ENCODE results near the gene ADAD2.

The ADAD2 gene

DNA sequence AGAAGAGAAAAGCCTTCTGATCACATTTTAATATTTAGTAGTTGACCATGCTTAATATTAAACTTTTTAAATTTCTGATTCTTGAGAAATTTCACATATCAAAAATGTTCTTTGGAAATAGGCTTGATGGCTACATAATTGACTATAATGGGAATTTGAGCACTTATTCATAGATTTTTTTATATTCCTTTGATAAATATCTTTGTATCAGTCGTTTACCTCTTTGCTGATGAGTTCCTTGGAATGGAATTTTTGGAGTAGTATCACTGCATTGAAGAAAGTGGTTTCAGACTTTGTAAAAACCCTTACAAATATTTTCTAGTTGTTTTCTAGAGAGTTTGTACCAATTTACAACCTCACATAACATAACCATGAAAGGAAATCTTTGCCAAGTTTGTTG, 31.2 kb upstream of the ADAD2 start:
- no peak overlapping the region for H2BK120ac ChIP-seq (ENCODE audit: low read depth, low read length)

DNA sequence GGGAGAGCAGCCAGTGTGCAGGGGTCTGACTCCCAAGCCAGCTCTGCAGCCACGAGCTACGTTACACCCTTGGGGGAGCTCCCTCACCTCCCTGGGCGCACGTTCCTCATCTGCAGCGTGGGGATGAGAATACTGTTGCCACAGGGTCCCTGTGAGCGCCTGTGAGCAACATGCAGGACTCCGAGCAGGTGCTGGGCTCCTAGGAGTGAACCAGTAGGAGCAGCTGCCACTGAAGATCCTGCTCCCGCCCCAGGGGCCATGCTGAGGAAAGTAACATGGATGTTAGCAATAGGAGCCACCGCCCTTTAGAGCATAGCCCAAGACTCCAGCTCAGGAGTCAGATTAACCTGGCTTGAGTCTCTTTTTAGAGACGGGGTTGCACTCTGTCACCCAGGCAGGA, 29.9 kb upstream of the ADAD2 start:
- Histone ChIP-seq H3K18ac (ENCODE audit: low read length) (no peak overlapping the region), H3K79me2 (ENCODE audit: control insufficient read depth, insufficient read depth, low read length) (no peaks in the 10 kb centered on the region), H2BK15ac (replicated peaks; ENCODE audit: low read depth) (no peak overlapping the region), H3K4me1 (ENCODE audit: control insufficient read depth, low read depth, low read length) (no peaks in the 10 kb centered on the region), H3K79me1 (ENCODE audit: low read length) (no peaks in the 10 kb centered on the region), H4K5ac (ENCODE audit: low read length) (no peak overlapping the region), H3K27ac (ENCODE audit: low read depth, low read length) (no peak overlapping the region), H3K4ac (ENCODE audit: low read depth, low read length) (no peak overlapping the region), H4K8ac (ENCODE audit: low read depth, low read length) (no peak overlapping the region), H3K27me3 (ENCODE audit: insufficient read depth, low read length, poor library complexity) (no peaks in the 10 kb centered on the region), H3K4me2 (ENCODE audit: low read length) (no peak overlapping the region), H2BK120ac (ENCODE audit: low read depth, low read length) (no peak overlapping the region), H3K36me3 (ENCODE audit: control insufficient read depth, insufficient read depth, low read length) (no peaks in the 10 kb centered on the region), H3K56ac (ENCODE audit: low read length) (no peak overlapping the region), H3K23ac (ENCODE audit: low read length) (no peak overlapping the region), H3K4me3 (ENCODE audit: low read length) (no peak overlapping the region), H2AK5ac (ENCODE audit: low read length) (no peak overlapping the region), H3K9ac (ENCODE audit: low read length) (no peak overlapping the region), H2BK5ac (ENCODE audit: low read length) (no peak overlapping the region)
- no CpG with 5 or more reads among the region's 10 CpGs for WGBS (ENCODE audit: extremely low coverage, insufficient coverage, low lambda C conversion rate)
- DNase-seq = no peak

More for the DNA sequence above, 31.2 kb upstream of the ADAD2 start:
- Histone ChIP-seq H2BK15ac (replicated peaks; ENCODE audit: low read depth) (no peak overlapping the region), H3K79me2 (ENCODE audit: control insufficient read depth, insufficient read depth, low read length) (no peaks in the 10 kb centered on the region), H4K8ac (ENCODE audit: low read depth, low read length) (no peak overlapping the region), H3K4me2 (ENCODE audit: low read length) (no peak overlapping the region), H4K5ac (ENCODE audit: low read length) (no peak overlapping the region), H3K79me1 (ENCODE audit: low read length) (no peaks in the 10 kb centered on the region), H3K27me3 (ENCODE audit: insufficient read depth, low read length, poor library complexity) (no peaks in the 10 kb centered on the region), H3K36me3 (ENCODE audit: control insufficient read depth, insufficient read depth, low read length) (no peaks in the 10 kb centered on the region), H3K9ac (ENCODE audit: low read length) (no peak overlapping the region), H3K18ac (ENCODE audit: low read length) (no peak overlapping the region), H3K56ac (ENCODE audit: low read length) (no peak overlapping the region), H3K23ac (ENCODE audit: low read length) (no peak overlapping the region), H3K4me1 (ENCODE audit: control insufficient read depth, low read depth, low read length) (no peaks in the 10 kb centered on the region), H2BK5ac (ENCODE audit: low read length) (no peak overlapping the region), H3K4me3 (ENCODE audit: low read length) (no peak overlapping the region), H3K27ac (ENCODE audit: low read depth, low read length) (no peak overlapping the region), H3K4ac (ENCODE audit: low read depth, low read length) (no peak overlapping the region), H2AK5ac (ENCODE audit: low read length) (no peak overlapping the region)
- no CpG with 5 or more reads among the region's 1 CpG for WGBS (ENCODE audit: extremely low coverage, insufficient coverage, low lambda C conversion rate)
- DNase-seq = no peak

DNA sequence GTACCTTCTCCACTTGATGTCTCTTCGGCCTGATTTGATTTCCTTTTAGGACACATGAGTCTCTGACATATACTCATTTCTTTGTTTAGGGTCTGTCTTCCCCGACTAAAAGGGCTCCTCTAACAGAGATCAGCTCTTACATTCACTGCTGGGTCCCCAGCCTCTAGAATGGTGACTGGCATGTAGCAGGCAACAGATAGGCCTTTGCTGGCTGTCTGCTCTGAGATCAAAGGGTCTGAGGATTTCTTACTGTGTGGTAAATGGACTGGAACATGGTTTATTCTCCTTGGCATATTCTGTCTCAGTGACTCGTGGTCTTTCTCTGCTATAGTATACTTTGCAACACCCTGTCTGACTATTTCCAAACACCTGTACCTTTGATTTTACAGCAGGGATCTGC, 29.2 kb upstream of the ADAD2 start:
- no peak overlapping the region for H2BK15ac ChIP-seq (replicated peaks; ENCODE audit: low read depth)
- H2BK5ac ChIP-seq (ENCODE audit: low read length) = no peak overlapping the region
- no peak overlapping the region for H3K4ac ChIP-seq (ENCODE audit: low read depth, low read length)
- H3K18ac ChIP-seq (ENCODE audit: low read length) = no peak overlapping the region
- no peak overlapping the region for H2BK120ac ChIP-seq (ENCODE audit: low read depth, low read length)
- no peaks in the 10 kb centered on the region for H3K36me3 ChIP-seq (ENCODE audit: control insufficient read depth, insufficient read depth, low read length)
- no peaks in the 10 kb centered on the region for H3K27me3 ChIP-seq (ENCODE audit: insufficient read depth, low read length, poor library complexity)
- H3K27ac ChIP-seq (ENCODE audit: low read depth, low read length) = no peak overlapping the region
- no CpG with 5 or more reads among the region's 3 CpGs for WGBS (ENCODE audit: extremely low coverage, insufficient coverage, low lambda C conversion rate)
- H3K9ac ChIP-seq (ENCODE audit: low read length) = no peak overlapping the region
- no peak overlapping the region for H3K4me2 ChIP-seq (ENCODE audit: low read length)
- H2AK5ac ChIP-seq (ENCODE audit: low read length) = no peak overlapping the region
- no peak overlapping the region for H4K8ac ChIP-seq (ENCODE audit: low read depth, low read length)
- no peaks in the 10 kb centered on the region for H3K79me1 ChIP-seq (ENCODE audit: low read length)
- no peak overlapping the region for H4K5ac ChIP-seq (ENCODE audit: low read length)
- no peaks in the 10 kb centered on the region for H3K79me2 ChIP-seq (ENCODE audit: control insufficient read depth, insufficient read depth, low read length)
- no peak overlapping the region for H3K56ac ChIP-seq (ENCODE audit: low read length)
- no peak overlapping the region for H3K4me3 ChIP-seq (ENCODE audit: low read length)
- DNase-seq = no peak
- H3K4me1 ChIP-seq (ENCODE audit: control insufficient read depth, low read depth, low read length) = no peaks in the 10 kb centered on the region
- no peak overlapping the region for H3K23ac ChIP-seq (ENCODE audit: low read length)

DNA sequence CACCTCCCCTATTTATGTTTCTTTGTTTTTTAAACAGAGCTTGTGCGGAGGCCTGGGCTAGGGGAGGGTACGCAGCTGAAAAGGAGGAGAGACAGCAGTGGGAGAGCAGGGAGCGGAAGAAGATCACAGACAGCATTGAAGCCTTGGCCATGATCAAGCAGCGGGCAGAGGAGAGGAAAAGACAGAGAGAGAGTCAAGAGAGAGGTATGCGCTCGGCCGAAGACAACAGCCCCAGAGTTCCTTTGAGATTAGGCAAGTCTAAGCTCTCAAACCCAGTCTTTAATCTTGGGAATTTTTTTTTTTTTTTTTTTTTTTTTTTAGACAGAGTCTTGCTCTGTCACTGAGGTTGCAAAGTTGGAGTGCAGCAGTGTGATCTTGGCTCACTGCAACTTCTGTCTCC, 25.2 kb upstream of the ADAD2 start:
- H2AK5ac ChIP-seq (ENCODE audit: low read length) = no peak overlapping the region
- H3K79me2 ChIP-seq (ENCODE audit: control insufficient read depth, insufficient read depth, low read length) = no peaks in the 10 kb centered on the region
- no peak overlapping the region for H4K5ac ChIP-seq (ENCODE audit: low read length)
- DNase-seq = no peak
- no peak overlapping the region for H4K8ac ChIP-seq (ENCODE audit: low read depth, low read length)
- H2BK5ac ChIP-seq (ENCODE audit: low read length) = no peak overlapping the region
- no peak overlapping the region for H2BK120ac ChIP-seq (ENCODE audit: low read depth, low read length)
- H3K36me3 ChIP-seq (ENCODE audit: control insufficient read depth, insufficient read depth, low read length) = no peaks in the 10 kb centered on the region
- H3K4ac ChIP-seq (ENCODE audit: low read depth, low read length) = no peak overlapping the region
- no peaks in the 10 kb centered on the region for H3K27me3 ChIP-seq (ENCODE audit: insufficient read depth, low read length, poor library complexity)
- no peaks in the 10 kb centered on the region for H3K4me1 ChIP-seq (ENCODE audit: control insufficient read depth, low read depth, low read length)
- no peak overlapping the region for H3K56ac ChIP-seq (ENCODE audit: low read length)
- H3K23ac ChIP-seq (ENCODE audit: low read length) = no peak overlapping the region
- H3K18ac ChIP-seq (ENCODE audit: low read length) = no peak overlapping the region
- H2BK15ac ChIP-seq (replicated peaks; ENCODE audit: low read depth) = no peak overlapping the region
- WGBS (ENCODE audit: extremely low coverage, insufficient coverage, low lambda C conversion rate) = no CpG with 5 or more reads among the region's 7 CpGs
- no peak overlapping the region for H3K9ac ChIP-seq (ENCODE audit: low read length)
- no peak overlapping the region for H3K4me2 ChIP-seq (ENCODE audit: low read length)
- no peak overlapping the region for H3K4me3 ChIP-seq (ENCODE audit: low read length)
- H3K27ac ChIP-seq (ENCODE audit: low read depth, low read length) = no peak overlapping the region
- no peaks in the 10 kb centered on the region for H3K79me1 ChIP-seq (ENCODE audit: low read length)

DNA sequence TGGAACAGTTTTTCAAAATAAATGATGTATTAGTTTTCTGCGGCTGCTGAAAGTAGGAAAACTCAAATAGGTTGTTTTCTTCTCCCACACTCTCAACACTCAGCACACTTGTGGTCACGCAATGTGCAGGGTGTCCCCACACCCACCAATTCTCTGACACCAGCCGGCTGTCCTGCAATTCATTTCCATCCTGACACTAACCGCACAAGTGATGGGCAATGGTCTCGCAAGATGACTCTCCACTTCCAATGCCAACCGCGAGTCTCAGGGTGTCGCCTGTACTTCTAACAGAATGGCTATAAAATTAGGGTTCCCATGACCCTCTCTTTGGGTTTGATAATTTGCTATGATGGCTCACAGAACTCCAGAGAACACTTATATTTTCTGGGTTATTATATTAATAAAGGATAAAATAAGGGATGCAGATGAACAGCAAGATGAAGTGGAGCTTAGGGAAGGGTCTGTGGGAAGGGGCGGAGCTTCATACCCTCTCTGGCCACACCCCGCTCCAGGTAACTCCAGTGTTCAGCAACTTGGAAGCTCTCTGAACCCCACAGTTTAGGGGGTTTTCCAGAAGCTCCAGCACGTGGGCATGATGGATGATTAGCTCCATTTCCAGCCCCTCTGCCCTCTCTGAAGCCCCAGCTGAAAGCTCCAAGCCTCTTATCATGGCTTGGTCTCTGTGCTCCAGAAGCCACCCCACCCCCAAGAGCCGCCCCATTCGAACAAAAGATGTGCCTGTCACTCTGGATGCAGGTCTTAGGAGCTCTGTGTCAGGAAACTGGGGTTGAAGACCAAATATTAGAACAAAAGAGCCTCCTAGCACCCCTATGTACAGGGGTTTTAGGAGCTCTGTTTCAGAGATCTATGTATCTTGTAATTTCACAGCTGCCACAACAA, 23.9 kb upstream of the ADAD2 start:
- no peak overlapping the region for H3K9ac ChIP-seq (ENCODE audit: low read length)
- H2BK15ac ChIP-seq (replicated peaks; ENCODE audit: low read depth) = no peak overlapping the region
- WGBS (ENCODE audit: extremely low coverage, insufficient coverage, low lambda C conversion rate) = no CpG with 5 or more reads among the region's 13 CpGs
- no peak overlapping the region for H3K4me3 ChIP-seq (ENCODE audit: low read length)
- H3K4me1 ChIP-seq (ENCODE audit: control insufficient read depth, low read depth, low read length) = no peaks in the 10 kb centered on the region
- H3K4me2 ChIP-seq (ENCODE audit: low read length) = no peak overlapping the region
- no peak overlapping the region for H2AK5ac ChIP-seq (ENCODE audit: low read length)
- H2BK120ac ChIP-seq (ENCODE audit: low read depth, low read length) = no peak overlapping the region
- no peaks in the 10 kb centered on the region for H3K79me1 ChIP-seq (ENCODE audit: low read length)
- no peaks in the 10 kb centered on the region for H3K79me2 ChIP-seq (ENCODE audit: control insufficient read depth, insufficient read depth, low read length)
- H4K8ac ChIP-seq (ENCODE audit: low read depth, low read length) = no peak overlapping the region
- H3K27me3 ChIP-seq (ENCODE audit: insufficient read depth, low read length, poor library complexity) = no peaks in the 10 kb centered on the region
- H2BK5ac ChIP-seq (ENCODE audit: low read length) = no peak overlapping the region
- no peaks in the 10 kb centered on the region for H3K36me3 ChIP-seq (ENCODE audit: control insufficient read depth, insufficient read depth, low read length)
- H3K56ac ChIP-seq (ENCODE audit: low read length) = no peak overlapping the region
- H3K23ac ChIP-seq (ENCODE audit: low read length) = no peak overlapping the region
- no peak overlapping the region for H3K27ac ChIP-seq (ENCODE audit: low read depth, low read length)
- DNase-seq = no peak
- no peak overlapping the region for H4K5ac ChIP-seq (ENCODE audit: low read length)
- H3K4ac ChIP-seq (ENCODE audit: low read depth, low read length) = no peak overlapping the region
- no peak overlapping the region for H3K18ac ChIP-seq (ENCODE audit: low read length)
